GM19023 (cell line): ENCODE data around the gene HOPX.
A peak's percentile ranks its signal among the peaks of the same experiment; 100 is the strongest.
"Not testable (repeated sequence)": the region's sequence is repeated elsewhere in the genome, so short reads cannot be mapped to it uniquely, and the experiment has no call there.

Experiments
- ATAC-seq: cut with Tn5 transposase; IDR thresholded peaks from one replicate; pipeline ENCODE4 v1.9.1; 2021; ENCODE audit warnings: mild to moderate bottlenecking, moderate library complexity; ENCODE audit not compliant: unreplicated experiment

Gene HOPX

GRCh38 chr4:56655627-56656345, 25.3 kb downstream of the HOPX start:
- peak; percentile 37 for ATAC-seq

DNA sequence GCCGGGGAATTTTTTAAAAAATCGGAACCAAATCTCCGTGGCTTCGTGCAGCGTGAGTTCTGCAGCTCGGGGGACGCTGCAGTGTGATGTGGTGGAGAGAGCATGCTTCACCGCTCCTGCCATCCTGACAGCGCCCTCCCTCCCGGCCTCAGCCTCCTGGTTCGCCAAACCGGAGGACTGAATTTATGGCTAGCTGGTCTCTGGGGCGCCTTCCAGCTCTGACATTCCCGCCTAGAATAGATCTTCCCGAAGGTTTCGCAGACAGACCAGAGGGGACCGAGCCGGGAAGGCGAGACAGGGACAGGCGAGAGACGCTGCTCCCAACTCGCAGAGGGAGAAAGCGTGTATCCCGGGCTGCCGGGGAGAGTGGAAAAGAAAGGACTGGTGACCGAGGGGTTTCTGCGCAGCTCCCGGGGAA, 25.9 kb downstream of the HOPX start:
- no peak for ATAC-seq

DNA sequence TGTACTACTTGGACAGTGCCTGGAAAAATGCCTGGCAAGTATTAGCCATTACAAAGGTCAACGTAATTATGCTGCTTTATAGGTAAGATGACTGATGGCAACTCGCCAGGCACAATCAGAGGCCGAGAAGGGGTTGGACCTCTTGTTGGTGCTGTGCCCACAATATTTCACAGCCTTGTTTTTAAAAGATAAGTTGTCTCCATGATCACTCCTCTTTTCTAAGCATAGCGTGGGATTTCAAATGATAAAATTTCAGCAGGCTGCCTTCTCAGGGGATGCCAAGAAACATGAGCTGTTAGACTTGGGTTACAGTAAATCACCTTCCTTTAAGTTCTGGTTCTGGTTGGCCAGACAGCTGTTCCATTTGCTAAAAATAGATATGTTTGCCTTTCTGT, 26.9 kb downstream of the HOPX start:
- ATAC-seq = no peak

GRCh38 chr4:56653461-56654237, 27.4 kb downstream of the HOPX start:
- no peak for ATAC-seq

DNA sequence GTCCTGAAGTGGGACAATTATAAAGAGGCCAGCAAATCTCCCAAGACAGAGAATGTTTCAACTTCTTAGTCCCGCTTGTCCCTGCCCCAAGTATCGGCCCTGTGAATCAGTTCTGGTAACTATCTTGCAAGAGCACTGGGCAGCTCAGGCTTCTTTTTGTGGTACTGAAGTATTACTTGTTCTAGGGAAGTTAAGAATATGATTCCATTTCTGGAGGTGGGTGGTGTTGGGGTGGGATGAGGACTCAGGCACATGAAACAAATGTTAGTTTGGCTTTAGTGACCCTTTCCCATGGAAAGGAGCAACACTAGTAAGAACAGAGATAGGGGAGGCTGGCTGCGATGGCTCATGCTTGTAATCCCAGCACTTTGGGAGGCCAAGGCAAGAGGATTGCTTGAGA, 28.9 kb downstream of the HOPX start:
- ATAC-seq = no peak

DNA sequence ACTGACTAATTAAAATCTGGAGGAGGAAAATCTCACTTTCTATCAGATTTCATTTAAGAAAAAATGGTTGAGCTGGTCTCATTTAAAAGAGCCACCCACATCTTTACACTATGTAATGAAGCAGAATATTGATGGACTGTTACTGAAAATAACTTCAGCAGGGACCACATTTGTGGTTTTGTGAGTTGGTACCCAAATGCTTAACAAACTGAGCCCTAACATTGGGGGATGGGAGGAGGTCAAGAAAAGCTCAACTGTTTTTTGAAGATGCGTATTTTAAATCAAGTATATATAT, 30.1 kb downstream of the HOPX start:
- ATAC-seq = no peak

GRCh38 chr4:56650262-56651055, 30.6 kb downstream of the HOPX start:
- no peak for ATAC-seq

DNA sequence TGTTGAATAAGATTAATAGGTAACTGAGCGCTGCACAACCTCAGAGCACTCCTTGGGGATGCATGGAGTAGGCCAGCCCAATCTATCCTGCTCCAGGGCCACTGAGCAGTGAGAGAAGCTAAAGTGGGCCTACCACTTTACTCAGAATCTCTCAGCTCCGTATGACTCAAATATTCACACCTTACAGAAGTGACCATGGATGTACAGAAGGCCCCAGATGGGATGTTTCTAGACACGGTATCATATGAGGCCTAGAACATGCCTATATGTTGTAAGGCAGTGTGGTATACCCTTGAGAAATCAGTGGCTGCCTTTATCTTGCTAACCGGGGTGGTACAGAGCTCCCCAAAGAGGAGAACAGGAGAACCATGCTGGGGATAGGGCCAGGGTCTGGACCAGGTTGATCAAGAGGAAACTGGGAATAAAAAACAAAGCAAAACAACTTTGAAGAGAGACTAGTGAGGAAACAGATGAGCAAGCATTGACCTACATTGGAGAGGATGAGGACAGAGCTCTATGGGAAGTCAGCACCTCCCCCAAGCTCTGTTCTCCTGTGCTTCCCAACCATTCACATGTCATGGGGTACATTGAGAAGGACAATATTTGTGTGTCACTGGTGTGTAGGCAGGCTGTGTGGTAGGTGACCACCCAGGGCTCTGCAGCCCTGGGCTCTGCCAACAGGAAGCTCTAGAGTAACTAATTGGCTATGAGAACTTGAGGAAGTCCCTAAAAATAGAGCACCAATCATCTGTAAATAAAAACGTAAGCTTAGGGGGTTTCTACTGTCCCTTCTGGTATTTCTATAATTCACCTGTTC, 31.4 kb downstream of the HOPX start:
- ATAC-seq = no peak

DNA sequence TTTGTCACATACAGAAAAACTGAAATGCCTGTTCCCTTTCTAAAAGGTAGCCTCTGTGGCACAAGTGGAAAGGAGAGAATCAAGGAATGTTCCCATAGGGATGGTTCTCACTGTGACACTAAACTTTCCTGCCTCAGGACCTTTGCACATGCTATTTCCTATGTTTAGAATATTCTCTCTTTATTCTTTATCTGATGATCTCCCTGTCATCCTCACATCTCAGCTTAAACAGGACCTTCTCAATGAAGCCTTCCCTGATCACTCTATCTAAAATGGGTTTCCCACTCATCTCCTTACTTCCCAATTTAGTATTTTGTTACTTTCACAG, 32.3 kb downstream of the HOPX start:
- ATAC-seq = no peak

DNA sequence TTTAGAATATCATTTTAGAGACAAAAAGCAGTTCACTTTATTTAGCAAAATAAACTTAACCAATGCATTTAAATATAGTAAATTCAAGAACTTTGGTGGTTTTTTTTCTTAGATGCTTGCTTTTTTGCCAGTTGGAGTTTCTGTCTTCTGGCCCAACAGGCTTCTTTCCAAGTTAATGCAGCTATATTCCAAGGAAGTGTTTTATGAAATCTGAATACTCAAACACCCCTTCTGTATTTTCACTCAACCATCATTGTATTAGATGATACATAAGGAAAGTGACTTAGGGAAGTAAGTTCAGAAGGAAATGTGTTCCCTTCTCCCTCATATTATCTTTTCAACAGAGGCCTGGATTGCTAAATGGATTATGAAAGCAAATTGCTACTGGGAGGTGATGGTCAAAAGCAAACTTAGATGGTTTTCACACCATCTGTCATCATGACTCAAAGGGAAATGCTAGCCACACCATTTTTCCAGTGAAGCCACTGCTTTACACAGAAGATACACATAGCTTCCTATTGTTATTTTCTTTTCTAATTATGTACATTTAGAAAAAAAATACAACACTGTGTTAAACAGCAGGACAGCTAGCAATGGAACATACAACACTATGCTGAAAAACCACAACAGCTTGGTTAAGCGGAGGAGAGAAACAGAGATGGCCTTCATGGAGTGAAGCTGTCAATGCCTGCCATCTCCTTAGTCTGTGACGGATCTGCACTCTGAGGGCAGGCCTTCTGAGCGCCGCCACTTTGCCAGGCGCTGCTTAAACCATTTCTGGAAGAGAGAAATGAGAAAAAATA, 32.9 kb downstream of the HOPX start:
- ATAC-seq = no peak

DNA sequence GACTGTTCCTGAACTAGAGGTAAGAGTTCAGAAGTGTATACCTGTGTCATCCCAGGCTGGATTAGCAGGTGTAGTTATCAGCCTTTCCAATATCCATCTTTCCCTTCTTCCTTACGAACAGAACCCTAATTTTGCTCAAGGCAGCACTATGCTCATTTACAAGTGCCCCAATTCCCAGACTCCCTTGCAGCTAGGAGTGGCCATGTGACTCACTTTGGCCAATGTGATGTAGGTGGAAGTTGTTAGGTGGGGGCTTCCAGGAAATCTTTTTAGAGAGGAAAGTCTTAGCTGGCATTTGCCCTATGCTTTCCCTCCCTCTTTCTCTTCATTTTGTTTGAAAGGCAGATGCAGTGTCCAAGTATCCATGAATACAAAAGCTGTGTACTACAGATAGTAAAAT, 34.8 kb downstream of the HOPX start:
- ATAC-seq = no peak

DNA sequence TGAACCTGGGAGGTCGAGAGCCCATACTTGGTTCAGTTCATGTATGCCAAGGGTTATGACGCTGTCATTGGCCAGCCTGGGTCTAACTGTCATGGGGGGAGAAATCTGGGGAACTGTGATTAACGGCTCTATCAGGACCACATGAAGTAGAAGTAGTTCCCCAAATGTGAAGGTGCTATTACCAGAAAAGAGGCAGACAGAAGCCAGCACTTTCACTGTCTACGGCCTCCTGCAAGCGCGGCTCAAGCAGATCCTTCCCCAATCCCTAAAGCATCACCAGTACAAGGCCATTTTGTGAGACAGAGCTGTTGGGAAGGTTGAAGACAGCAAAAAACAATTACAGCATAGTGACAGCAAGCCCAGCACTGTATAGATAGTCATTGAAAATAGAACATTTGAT, 37.5 kb downstream of the HOPX start:
- ATAC-seq = no peak

GRCh38 chr4:56641494-56642051, 39.5 kb downstream of the HOPX start:
- ATAC-seq = no peak

DNA sequence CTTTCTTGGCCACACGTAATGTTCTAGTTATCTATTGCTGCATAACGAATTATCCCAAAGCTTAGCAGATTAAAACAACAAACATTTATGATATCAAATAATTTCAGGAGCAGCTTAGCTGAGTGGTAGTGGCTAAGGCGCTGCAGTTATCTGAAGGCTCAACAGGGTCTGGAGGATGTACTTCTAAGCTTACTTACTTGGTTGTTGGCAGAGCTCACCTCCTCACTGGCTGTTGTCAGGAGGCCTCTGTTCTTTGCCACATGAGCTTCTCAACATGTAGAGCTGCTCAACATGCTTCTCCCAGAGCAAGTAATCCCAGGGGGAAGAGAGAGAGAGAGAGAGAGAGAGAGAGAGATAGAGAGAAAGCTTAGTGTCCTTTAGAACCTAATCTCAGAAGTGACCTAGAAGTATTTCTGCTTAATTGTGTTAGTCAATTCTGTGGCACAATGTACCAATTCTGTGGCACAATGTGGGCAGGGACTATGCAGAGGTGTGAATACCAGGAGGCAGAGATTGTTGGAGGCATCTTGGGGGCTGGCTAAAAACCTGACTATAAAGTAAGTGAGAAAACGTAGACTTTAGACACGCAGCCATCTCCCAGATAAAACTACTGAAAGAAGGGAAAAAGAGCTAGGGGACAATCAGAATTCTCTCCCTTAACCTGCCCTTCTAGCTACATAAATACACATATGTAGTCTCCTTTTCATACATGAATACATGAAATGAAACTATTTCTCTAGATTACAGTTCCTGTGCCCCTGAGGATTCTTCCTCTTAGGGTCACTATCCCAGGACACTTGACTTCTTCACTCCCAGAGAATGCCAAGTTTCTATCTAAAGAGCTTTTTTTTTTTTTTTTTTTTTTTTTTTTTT, 40.2 kb downstream of the HOPX start:
- ATAC-seq = no peak

DNA sequence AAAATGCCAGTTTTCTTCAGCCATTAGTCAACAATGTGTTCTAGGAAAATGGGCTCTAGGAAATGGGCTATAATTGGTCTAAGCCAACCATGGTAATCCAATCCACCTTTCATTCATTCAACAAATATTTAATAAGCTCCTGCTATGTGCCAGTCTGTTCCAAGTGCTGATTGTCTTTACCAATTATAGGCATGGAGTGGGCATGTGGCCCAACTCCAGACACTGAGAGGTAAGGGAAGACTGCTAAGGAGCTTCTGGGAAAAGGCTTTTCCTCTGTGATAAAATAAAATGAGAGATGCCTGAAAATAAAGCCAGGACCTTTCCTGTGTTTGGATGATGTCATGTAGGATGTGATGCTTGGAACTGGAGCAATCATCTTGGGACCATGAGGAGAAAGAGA, 43.3 kb downstream of the HOPX start:
- ATAC-seq = no peak

DNA sequence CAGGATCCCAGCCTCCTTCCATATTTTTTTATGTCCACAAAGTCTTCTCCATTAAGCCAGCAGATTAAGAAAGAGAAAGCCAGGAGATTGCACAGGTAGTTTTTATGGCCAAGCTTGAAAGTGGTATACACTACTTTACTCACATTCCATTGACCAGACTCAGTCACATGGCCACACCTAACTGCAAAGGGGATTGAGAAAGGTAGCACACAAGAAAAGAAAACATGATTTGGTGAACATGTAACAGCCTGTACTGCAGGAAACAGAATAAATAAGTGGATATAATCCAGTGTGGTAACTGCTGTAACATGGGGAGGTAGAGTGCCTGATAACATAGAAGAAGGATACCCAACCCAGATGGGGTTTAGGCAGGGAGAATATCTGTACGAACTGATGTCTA, 43.9 kb downstream of the HOPX start:
- no peak for ATAC-seq

DNA sequence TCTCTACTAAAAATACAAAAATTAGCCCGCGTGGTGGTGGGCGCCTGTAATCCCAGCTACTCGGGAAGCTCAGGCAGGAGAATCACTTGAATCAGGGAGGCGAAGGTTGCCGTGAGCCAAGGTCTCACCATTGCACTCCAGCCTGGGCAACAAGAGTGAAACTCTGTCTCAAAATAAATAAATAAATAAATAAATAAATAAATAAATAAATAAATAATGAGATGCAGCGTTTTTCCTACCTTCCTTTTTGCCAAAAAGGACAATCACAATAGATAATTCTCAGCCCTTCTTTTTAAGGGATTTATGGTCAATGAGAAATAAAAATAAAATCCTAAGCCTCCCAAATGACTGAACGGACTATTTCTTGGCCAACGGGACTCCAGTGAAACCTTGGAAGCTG, 46.1 kb downstream of the HOPX start:
- not testable (repeated sequence) for ATAC-seq

DNA sequence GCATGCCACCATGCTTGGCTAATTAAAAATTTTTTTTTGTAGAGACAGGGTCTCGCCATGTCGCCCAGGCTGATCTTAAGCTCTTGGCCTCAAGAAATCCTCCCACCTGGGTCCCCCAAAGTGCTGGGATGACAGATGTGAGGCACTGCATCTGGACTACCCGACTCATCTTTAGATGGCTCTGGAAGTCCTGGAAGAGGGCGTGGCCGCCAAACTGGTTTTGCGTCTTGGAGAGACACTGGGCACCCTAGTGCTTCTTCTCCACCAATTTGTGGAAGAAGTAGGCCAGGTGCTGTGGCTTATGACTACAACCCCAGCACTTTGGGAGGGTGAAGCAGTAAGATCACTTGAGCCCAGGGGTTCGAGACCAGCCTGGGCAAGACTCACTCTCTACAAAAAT, 47.6 kb downstream of the HOPX start:
- no peak for ATAC-seq
